GM19438 (cell line): ENCODE data around the gene GLDN.

Source experiments
- ATAC-seq: cut with Tn5 transposase; IDR thresholded peaks from one replicate; pipeline ENCODE4 v1.9.1; 2021; ENCODE audit warnings: low read depth; ENCODE audit not compliant: unreplicated experiment

The GLDN gene

GRCh38 chr15:51341366-51342226, at the start of gene GLDN:
Gene GLDN, plus strand, starts transcription at chr15:51341655. Its CDS starts 30 bp downstream, at chr15:51341685.
- ATAC-seq, result no peak

GRCh38 chr15:51298620-51299019, 42.8 kb upstream of the GLDN start:
- ATAC-seq, result no peak

- ATAC-seq, result no peak
Measured at GRCh38 chr15:51299187-51300015, 42.1 kb upstream of the GLDN start.

GRCh38 chr15:51302480-51302879, 39.0 kb upstream of the GLDN start:
- no peak for ATAC-seq

GRCh38 chr15:51303462-51303980, 37.9 kb upstream of the GLDN start:
- no peak for ATAC-seq

GRCh38 chr15:51307325-51307724, 34.1 kb upstream of the GLDN start:
- no peak for ATAC-seq

GRCh38 chr15:51307811-51308210, 33.6 kb upstream of the GLDN start:
- no peak for ATAC-seq

- no peak for ATAC-seq
Measured at GRCh38 chr15:51310064-51310463, 31.4 kb upstream of the GLDN start.

GRCh38 chr15:51311510-51311909, 29.9 kb upstream of the GLDN start:
- no peak for ATAC-seq

GRCh38 chr15:51312166-51313073, 29.0 kb upstream of the GLDN start:
- ATAC-seq, result no peak

- ATAC-seq, result no peak
Measured at GRCh38 chr15:51313074-51313393, 28.4 kb upstream of the GLDN start.

- ATAC-seq, result no peak
Measured at GRCh38 chr15:51313644-51314280, 27.7 kb upstream of the GLDN start.

- no peak for ATAC-seq
Measured at GRCh38 chr15:51314391-51315337, 26.8 kb upstream of the GLDN start.

GRCh38 chr15:51315726-51316125, 25.7 kb upstream of the GLDN start:
- ATAC-seq, result no peak

GRCh38 chr15:51316636-51317035, 24.8 kb upstream of the GLDN start:
- ATAC-seq, result no peak

- ATAC-seq, result no peak
Measured at GRCh38 chr15:51318382-51319150, 22.9 kb upstream of the GLDN start.

GRCh38 chr15:51319539-51319938, 21.9 kb upstream of the GLDN start:
- ATAC-seq, result no peak

- no peak for ATAC-seq
Measured at GRCh38 chr15:51320843-51321242, 20.6 kb upstream of the GLDN start.
